GM23338 (cell line): ENCODE measurements around the gene CWC22.

Experiments
- CREB1 ChIP-seq: fragments of 250-450 bp; sonication (Bioruptor Pico); IDR thresholded peaks from 2 replicates; pipeline ENCODE4 v1.5.0; 2020; ENCODE audit warnings: low read depth, mild to moderate bottlenecking, moderate library complexity
- ETS1 ChIP-seq: IDR thresholded peaks from 2 replicates; pipeline ENCODE4 v1.6.1; 2016; ENCODE audit warnings: antibody characterized with exemption
- EZH2 ChIP-seq: fragments of 200-600 bp; sonication (generic); IDR thresholded peaks from one replicate; pipeline ENCODE4 v1.8.0; 2017; ENCODE audit warnings: antibody characterized with exemption, mild to moderate bottlenecking, low read depth; ENCODE audit not compliant: unreplicated experiment
- EZH2phosphoT487 ChIP-seq: fragments of 200-600 bp; sonication (generic); IDR thresholded peaks from one replicate; pipeline ENCODE4 v1.8.1; 2018; ENCODE audit warnings: antibody characterized with exemption; ENCODE audit not compliant: unreplicated experiment
- JUNB ChIP-seq: IDR thresholded peaks from one replicate; pipeline ENCODE4 v1.6.1; 2016; ENCODE audit warnings: antibody characterized with exemption; ENCODE audit not compliant: unreplicated experiment
- NANOG ChIP-seq: IDR thresholded peaks from 2 replicates; pipeline ENCODE4 v1.6.1; 2016; ENCODE audit warnings: antibody characterized with exemption, borderline replicate concordance
- POLR2AphosphoS5 ChIP-seq: IDR thresholded peaks from 2 replicates; pipeline ENCODE4 v1.6.1; 2016; ENCODE audit warnings: antibody characterized with exemption, low read depth
- STAT1 ChIP-seq: IDR thresholded peaks from one replicate; pipeline ENCODE4 v1.6.1; 2016; ENCODE audit warnings: antibody characterized with exemption; ENCODE audit not compliant: unreplicated experiment
- ZNF114 ChIP-seq: fragments of 250-450 bp; sonication (Bioruptor Pico); IDR thresholded peaks from 2 replicates; pipeline ENCODE4 v1.5.0; 2020; ENCODE audit warnings: mild to moderate bottlenecking, moderate library complexity
- ZNF331 ChIP-seq: fragments of 250-450 bp; sonication (Bioruptor Pico); IDR thresholded peaks from 2 replicates; pipeline ENCODE4 v1.5.0; 2020; ENCODE audit warnings: low read depth, mild to moderate bottlenecking, moderate library complexity
- TF ChIP-seq, protein P1 (sequence below), 2 experiments: fragments of 200-600 bp in 1 of 2; sonication (generic) in 1 of 2; conservative IDR thresholded peaks; 2 replicates each; pipeline versions ENCODE4 v1.5.1 to v1.6.1; 2016 to 2017; ENCODE audit warnings: antibody characterized with exemption in 2 of 2, low read depth in 2 of 2, mild to moderate bottlenecking in 2 of 2, moderate library complexity in 1 of 2
- TF ChIP-seq, protein P2 (sequence below): IDR thresholded peaks from one replicate; pipeline ENCODE4 v1.6.1; 2018; ENCODE audit warnings: antibody characterized with exemption; ENCODE audit not compliant: unreplicated experiment
- TF ChIP-seq, protein P3 (sequence below): fragments of 250-450 bp; sonication (Bioruptor Pico); IDR thresholded peaks from 2 replicates; pipeline ENCODE4 v1.5.0; 2020; ENCODE audit warnings: mild to moderate bottlenecking, moderate library complexity

GRCh38 chr2:179965291-179966258 lies 41.5 kb downstream of the CWC22 start:
- no peak for TF ChIP-seq EZH2
- TF ChIP-seq, protein P1, sequence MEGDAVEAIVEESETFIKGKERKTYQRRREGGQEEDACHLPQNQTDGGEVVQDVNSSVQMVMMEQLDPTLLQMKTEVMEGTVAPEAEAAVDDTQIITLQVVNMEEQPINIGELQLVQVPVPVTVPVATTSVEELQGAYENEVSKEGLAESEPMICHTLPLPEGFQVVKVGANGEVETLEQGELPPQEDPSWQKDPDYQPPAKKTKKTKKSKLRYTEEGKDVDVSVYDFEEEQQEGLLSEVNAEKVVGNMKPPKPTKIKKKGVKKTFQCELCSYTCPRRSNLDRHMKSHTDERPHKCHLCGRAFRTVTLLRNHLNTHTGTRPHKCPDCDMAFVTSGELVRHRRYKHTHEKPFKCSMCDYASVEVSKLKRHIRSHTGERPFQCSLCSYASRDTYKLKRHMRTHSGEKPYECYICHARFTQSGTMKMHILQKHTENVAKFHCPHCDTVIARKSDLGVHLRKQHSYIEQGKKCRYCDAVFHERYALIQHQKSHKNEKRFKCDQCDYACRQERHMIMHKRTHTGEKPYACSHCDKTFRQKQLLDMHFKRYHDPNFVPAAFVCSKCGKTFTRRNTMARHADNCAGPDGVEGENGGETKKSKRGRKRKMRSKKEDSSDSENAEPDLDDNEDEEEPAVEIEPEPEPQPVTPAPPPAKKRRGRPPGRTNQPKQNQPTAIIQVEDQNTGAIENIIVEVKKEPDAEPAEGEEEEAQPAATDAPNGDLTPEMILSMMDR (conservative IDR thresholded peaks at IDR 0.05; ENCODE audit: low read depth in 2 of 2) = no peak
- TF ChIP-seq EZH2phosphoT487 = no peak
- TF ChIP-seq, protein P2, sequence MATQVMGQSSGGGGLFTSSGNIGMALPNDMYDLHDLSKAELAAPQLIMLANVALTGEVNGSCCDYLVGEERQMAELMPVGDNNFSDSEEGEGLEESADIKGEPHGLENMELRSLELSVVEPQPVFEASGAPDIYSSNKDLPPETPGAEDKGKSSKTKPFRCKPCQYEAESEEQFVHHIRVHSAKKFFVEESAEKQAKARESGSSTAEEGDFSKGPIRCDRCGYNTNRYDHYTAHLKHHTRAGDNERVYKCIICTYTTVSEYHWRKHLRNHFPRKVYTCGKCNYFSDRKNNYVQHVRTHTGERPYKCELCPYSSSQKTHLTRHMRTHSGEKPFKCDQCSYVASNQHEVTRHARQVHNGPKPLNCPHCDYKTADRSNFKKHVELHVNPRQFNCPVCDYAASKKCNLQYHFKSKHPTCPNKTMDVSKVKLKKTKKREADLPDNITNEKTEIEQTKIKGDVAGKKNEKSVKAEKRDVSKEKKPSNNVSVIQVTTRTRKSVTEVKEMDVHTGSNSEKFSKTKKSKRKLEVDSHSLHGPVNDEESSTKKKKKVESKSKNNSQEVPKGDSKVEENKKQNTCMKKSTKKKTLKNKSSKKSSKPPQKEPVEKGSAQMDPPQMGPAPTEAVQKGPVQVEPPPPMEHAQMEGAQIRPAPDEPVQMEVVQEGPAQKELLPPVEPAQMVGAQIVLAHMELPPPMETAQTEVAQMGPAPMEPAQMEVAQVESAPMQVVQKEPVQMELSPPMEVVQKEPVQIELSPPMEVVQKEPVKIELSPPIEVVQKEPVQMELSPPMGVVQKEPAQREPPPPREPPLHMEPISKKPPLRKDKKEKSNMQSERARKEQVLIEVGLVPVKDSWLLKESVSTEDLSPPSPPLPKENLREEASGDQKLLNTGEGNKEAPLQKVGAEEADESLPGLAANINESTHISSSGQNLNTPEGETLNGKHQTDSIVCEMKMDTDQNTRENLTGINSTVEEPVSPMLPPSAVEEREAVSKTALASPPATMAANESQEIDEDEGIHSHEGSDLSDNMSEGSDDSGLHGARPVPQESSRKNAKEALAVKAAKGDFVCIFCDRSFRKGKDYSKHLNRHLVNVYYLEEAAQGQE = no peak
- TF ChIP-seq POLR2AphosphoS5 = no peak
- TF ChIP-seq, protein P3, sequence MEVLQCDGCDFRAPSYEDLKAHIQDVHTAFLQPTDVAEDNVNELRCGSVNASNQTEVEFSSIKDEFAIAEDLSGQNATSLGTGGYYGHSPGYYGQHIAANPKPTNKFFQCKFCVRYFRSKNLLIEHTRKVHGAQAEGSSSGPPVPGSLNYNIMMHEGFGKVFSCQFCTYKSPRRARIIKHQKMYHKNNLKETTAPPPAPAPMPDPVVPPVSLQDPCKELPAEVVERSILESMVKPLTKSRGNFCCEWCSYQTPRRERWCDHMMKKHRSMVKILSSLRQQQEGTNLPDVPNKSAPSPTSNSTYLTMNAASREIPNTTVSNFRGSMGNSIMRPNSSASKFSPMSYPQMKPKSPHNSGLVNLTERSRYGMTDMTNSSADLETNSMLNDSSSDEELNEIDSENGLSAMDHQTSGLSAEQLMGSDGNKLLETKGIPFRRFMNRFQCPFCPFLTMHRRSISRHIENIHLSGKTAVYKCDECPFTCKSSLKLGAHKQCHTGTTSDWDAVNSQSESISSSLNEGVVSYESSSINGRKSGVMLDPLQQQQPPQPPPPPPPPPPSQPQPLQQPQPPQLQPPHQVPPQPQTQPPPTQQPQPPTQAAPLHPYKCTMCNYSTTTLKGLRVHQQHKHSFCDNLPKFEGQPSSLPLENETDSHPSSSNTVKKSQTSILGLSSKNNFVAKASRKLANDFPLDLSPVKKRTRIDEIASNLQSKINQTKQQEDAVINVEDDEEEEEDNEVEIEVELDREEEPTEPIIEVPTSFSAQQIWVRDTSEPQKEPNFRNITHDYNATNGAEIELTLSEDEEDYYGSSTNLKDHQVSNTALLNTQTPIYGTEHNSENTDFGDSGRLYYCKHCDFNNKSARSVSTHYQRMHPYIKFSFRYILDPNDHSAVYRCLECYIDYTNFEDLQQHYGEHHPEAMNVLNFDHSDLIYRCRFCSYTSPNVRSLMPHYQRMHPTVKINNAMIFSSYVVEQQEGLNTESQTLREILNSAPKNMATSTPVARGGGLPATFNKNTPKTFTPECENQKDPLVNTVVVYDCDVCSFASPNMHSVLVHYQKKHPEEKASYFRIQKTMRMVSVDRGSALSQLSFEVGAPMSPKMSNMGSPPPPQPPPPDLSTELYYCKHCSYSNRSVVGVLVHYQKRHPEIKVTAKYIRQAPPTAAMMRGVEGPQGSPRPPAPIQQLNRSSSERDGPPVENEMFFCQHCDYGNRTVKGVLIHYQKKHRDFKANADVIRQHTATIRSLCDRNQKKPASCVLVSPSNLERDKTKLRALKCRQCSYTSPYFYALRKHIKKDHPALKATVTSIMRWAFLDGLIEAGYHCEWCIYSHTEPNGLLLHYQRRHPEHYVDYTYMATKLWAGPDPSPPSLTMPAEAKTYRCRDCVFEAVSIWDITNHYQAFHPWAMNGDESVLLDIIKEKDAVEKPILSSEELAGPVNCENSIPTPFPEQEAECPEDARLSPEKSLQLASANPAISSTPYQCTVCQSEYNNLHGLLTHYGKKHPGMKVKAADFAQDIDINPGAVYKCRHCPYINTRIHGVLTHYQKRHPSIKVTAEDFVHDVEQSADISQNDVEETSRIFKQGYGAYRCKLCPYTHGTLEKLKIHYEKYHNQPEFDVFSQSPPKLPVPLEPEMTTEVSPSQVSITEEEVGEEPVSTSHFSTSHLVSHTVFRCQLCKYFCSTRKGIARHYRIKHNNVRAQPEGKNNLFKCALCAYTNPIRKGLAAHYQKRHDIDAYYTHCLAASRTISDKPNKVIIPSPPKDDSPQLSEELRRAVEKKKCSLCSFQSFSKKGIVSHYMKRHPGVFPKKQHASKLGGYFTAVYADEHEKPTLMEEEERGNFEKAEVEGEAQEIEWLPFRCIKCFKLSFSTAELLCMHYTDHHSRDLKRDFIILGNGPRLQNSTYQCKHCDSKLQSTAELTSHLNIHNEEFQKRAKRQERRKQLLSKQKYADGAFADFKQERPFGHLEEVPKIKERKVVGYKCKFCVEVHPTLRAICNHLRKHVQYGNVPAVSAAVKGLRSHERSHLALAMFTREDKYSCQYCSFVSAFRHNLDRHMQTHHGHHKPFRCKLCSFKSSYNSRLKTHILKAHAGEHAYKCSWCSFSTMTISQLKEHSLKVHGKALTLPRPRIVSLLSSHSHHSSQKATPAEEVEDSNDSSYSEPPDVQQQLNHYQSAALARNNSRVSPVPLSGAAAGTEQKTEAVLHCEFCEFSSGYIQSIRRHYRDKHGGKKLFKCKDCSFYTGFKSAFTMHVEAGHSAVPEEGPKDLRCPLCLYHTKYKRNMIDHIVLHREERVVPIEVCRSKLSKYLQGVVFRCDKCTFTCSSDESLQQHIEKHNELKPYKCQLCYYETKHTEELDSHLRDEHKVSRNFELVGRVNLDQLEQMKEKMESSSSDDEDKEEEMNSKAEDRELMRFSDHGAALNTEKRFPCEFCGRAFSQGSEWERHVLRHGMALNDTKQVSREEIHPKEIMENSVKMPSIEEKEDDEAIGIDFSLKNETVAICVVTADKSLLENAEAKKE (CRISPR knock-in tag) = no peak
- no peak for TF ChIP-seq JUNB
- no peak for TF ChIP-seq CREB1 (CRISPR knock-in tag)
- no peak for TF ChIP-seq ETS1
- TF ChIP-seq NANOG = no peak
- no peak for TF ChIP-seq ZNF331
- no peak for TF ChIP-seq STAT1
- no peak for TF ChIP-seq ZNF114 (CRISPR knock-in tag)
